Activated CD4-positive, CD25-positive, alpha-beta regulatory T cell (primary cell): ENCODE results near the gene STK17A.

ENCODE experiments used
- DNase-seq, 4 experiments: peaks; one replicate each; lab custom pipeline; 2025; lab: John Stamatoyannopoulos, UW

Gene STK17A

GRCh38 chr7:43634384-43634783 lies 51.5 kb downstream of the STK17A start:
- DNase-seq = no peak

GRCh38 chr7:43636093-43636492 lies 53.2 kb downstream of the STK17A start:
- DNase-seq = no peak

GRCh38 chr7:43637114-43637806 lies 54.4 kb downstream of the STK17A start:
- DNase-seq = no peak

GRCh38 chr7:43639858-43640491 lies 57.1 kb downstream of the STK17A start:
- no peak for DNase-seq

- no peak for DNase-seq
These were observed 57.8 kb downstream of the STK17A start for GRCh38 chr7:43640679-43641078.

GRCh38 chr7:43642897-43643630 lies 60.2 kb downstream of the STK17A start:
- no peak for DNase-seq

- no peak for DNase-seq
These were observed 60.9 kb downstream of the STK17A start for GRCh38 chr7:43643846-43644245.

- no peak for DNase-seq
These were observed 62.9 kb downstream of the STK17A start for GRCh38 chr7:43645699-43646226.

GRCh38 chr7:43646603-43647338 lies 63.9 kb downstream of the STK17A start:
- no peak for DNase-seq

- DNase-seq = no peak
These were observed 64.4 kb downstream of the STK17A start for GRCh38 chr7:43647339-43647672.

GRCh38 chr7:43647673-43648472 lies 65.0 kb downstream of the STK17A start:
- no peak for DNase-seq

GRCh38 chr7:43648473-43649406 lies 65.8 kb downstream of the STK17A start:
- DNase-seq = peak in 1 of 4 experiments; percentile 11

- DNase-seq = peak in 3 of 4 experiments; percentile 13 to 46 (median 32)
These were observed 66.9 kb downstream of the STK17A start for GRCh38 chr7:43649755-43650274.

GRCh38 chr7:43650457-43651052 lies 67.6 kb downstream of the STK17A start:
- no peak for DNase-seq

GRCh38 chr7:43652364-43652763 lies 69.5 kb downstream of the STK17A start:
- DNase-seq = no peak

GRCh38 chr7:43653466-43653865 lies 70.6 kb downstream of the STK17A start:
- no peak for DNase-seq

- no peak for DNase-seq
These were observed 71.1 kb downstream of the STK17A start for GRCh38 chr7:43653891-43654504.

GRCh38 chr7:43655584-43655983 lies 72.7 kb downstream of the STK17A start:
- no peak for DNase-seq

- no peak for DNase-seq
These were observed 74.1 kb downstream of the STK17A start for GRCh38 chr7:43656997-43657396.
